Activated T-cell treated with anti-CD3 and anti-CD28 coated beads for 4 hours (primary cell): ENCODE data around the gene RAB8A.
A peak's percentile ranks its signal among the peaks of the same experiment; 100 is the strongest.
"Not testable (repeated sequence)": the region's sequence is repeated elsewhere in the genome, so short reads cannot be mapped to it uniquely, and the experiment has no call there.

Source experiments
- DNase-seq: peaks from one replicate; pipeline ENCODE4 v3.0.0-alpha.2; 2020

RAB8A gene

DNA sequence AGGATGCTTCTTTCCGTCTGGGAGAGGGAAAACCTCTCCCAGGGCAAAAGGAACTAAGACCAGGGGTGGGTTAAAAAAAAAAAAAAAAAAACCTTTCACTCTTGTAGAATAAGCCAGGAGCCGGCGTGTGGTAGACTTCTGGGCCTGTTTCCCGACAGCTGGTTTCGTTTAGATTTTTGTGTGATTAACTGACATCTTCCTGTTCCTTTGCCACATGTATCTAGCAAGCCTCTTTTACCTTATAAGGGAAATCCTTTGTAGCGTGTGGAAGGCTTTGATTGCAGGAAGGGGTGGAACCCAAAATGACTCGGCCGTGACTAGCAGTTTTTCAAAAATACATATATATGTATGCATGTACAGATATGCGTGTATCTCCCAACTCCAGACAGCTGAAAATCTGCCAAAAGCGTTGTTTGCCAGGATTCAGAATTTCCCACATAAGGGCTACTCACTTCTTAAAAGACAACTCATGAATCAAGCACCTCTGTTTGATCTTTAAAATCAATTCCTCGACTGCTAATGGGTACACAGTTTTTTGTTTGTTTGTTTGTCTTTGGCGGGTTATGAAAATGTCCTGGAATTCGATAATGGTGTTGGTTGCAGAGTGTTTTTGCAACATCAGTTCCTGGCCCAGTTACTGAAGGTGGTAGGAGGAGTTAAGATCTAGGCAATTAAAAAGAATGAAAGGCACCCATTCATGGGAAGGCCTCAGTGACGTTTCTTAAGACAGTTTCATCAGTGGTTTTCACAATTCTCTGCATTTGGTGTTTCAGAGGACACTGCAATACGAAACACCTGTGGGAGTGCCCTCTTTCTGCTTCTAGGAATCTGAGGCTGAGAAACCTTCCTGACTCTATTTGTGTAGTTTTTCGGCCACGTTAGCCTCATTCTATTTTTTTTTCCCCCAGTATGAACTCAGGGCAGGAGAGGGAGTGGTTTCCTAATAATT is 32.7 kb upstream of the RAB8A start:
- DNase-seq: peak; percentile 49

DNA sequence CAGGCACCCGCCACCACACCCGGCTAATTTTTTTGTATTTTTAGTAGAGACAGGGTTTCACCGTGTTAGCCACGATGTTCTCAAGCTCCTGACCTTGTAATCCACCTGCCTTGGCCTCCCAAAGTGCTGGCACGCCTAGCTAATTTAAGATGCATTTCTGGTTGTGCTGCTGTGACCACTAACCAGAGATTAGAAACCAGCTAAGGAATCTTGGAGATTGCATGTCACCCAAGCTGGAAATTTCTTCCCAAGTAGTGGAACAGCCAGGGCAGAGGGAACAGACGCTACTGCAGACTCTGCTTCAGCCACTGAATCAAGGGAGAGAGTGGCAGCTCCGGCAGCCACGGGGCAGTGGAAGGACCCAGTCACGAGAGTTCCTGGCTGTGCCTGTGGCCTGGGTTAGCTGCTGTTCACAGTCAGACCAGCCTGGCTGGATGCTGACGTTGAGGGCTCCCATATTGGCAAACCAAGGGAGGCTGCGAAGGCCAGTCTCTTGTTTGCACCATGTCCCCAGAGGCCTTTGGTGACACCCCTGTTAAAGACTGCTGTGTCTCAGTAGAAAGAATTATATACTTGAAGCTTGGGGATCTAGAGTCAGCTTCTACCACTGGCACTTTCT is 27.5 kb upstream of the RAB8A start:
- no peak for DNase-seq

DNA sequence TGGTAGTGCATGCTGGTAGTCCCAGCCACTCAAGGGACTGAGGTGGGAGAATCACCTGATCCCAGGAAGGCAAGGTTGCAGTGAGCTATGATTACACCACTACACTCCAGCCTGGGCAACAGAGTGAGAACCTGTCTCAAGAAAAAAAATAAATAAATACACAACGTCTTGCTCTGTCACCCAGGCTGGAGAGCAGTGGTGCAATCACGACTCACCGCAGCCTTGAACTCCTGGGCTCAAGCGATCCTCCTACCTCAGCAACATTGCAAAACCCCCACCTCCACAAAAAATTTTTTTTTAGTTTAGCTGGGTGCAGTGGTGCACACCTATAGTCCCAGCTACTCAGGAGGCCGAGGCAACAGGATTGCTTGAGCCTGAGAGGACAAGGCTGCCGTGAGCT is 26.6 kb upstream of the RAB8A start:
- DNase-seq: no peak

DNA sequence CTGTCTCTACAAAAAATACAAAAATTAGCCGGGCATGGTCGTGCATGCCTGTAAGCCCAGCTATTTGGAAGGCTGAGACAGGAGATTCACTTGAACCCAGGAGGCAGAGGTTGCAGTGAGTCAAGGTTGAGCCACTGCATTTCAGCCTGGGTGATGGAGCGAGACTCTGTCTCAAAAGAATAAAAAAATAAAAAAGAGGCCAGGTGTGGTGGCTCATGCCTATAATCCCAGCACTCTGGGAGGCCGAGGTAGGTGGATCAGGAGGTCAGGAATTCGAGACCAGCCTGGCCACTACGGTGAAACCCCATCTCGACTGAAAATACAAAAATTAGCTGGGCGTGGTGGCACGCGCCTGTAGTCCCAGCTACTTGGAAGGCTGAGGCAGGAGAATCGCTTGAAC is 24.3 kb upstream of the RAB8A start:
- not testable (repeated sequence) for DNase-seq

DNA sequence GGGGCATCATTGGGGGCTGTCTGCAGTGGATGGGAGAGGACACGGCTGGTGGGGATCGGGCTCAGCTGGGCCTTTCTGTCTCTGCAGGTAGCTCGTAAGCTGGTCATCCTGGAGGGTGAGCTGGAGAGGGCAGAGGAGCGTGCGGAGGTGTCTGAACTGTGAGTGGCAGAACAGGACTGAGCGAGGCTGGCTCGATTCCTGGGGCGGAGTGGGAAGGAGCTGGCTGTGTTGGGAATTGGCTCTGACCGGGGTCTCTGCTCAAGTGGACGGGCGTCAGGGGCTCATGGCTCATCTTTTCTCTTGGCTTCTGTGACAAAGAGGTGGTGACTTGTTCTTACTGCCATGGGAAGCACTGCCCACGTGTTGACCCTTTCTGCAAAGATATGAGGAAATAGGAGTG is 23.7 kb upstream of the RAB8A start:
- DNase-seq: no peak

DNA sequence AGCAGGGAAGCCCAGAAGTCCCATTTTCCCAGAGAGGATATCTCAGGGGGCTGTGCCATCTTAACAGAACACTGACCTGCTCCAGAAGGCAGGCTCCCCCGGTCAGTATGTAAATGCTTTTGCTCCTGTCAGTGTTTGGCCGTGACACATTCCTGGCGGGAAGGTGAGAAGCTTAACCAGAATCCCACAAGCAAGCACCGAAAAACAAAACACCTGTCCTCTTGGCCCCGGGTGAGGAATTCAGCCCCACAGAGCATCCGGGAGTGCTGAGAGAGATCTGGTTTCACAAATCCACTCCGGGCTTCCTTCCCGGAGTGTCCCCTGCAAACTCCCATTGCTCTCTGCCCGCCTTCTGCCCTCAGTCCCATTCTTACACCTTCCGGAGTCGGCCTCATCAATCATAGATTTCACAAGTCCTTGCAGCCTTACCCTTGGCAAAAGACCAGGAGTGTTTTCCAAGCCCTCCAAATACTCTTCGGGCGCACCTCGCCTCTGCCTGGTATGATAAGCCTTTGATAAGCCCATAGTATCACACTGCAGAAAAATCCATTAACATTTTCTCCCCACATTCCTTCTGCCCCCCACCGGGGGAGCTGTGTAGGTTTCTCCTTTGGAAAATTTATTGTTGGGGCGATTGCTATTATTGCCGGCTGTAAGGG is 23.2 kb upstream of the RAB8A start:
- no peak for DNase-seq

DNA sequence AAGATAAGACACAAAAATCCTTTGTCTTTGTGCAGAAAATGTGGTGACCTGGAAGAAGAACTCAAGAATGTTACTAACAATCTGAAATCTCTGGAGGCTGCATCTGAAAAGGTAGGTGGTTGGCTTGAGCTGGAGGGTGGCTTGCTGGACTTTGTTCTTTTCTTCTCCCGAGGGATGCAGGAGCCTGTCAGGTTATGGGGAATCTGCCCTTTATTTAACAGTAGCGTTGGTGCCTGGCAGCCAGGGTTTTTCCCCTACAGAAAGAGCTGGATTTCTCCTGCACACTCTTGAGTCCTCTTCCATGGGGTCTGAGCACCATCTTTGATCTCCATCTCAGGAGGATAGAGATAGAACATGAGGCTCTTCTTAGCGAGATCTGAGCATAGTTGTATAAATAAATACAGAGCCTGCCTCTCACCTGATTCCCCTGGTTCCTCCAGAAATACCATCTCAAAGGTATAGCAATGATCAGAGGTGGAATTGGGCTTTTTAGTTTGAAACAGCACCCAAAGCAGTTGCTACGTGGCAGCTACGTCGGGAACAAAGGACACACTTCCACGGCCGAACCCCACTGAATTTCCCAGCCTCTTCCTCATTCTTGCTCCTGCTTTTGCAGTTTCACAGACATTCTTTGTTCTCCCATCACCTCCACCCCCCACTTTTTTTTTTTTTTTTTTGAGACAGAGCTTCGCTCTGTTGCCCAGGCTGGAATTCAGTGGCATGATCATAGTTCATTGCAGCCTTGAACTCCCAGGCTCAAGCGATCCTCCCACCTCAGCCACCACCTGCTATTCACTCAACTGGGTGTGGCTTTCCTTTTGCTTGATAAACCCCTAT is 22.5 kb upstream of the RAB8A start:
- no peak for DNase-seq

DNA sequence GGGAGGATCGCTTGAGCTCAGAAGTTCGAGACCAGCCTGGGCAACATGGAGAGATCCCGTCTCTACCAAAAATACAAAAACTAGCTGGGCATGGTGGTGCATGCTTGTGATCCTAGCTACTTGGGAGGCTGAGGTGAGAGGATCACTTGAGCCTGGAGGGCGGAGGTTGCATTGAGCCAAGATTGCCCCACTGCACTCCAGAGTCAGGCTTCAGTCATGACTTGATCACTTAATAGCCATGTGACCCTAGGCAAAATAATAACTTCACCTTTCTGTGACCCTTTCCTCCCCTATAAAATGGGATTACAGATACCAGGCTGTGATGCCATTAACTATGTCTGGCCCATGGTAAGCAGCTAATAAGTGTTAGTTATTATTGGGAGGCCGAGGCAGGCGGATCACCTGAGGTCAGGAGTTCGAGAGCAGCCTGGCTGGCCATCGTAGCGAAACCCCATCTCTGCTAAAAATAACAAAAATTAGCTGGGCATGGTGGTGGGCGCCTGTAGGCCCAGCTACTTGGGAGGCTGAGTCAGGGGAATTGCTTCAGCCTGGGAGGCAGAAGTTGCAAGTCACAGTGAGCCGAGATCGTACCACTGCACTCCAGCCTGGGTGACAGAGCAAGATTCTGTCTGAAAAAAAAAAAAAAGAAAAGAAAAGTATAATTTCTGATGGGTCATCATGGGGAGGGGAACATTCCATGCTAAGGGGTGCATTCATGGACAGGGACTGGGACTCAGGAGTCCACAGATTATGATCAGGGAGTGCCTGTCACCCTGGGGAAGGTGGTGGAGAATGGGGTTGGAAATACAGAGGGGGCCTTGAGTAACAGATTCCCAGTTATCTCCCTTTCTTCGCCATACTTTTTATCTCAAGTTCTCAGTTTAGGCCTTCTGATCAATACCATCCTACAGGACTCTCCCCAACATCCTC is 19.9 kb upstream of the RAB8A start:
- no peak for DNase-seq

DNA sequence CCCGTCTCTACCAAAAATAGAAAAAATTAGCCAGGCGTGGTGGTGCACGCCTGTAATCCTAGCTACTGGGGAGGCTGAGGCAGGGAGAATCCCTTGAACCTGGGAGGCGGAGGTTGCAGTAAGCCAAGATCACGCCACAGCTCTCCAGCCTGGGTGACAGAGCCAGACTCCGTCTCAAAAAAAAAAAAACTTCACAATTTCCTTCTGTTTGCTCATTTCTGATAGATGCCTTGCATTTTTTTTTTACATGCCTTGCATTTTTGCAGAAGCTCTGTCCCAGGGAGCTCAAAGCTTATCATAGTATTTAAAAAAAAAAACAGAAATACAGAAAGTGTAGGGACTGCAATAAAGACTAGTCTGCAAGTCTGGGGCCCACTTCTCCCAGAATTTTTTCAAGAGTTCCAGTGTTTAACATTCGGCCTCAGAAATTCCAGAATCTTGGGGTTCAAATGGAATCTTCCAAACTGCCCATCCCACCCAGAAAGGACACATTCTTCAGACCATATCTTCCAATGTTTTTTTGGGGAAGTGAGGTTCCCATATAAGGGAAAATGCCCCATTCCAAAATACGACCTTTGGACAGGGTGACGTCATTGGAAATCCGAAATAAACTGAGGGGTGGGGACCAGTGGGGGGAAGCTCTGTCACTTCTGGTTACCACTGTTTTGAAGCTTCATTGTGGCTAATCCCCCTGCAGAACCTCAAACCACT is 17.2 kb upstream of the RAB8A start:
- no peak for DNase-seq

DNA sequence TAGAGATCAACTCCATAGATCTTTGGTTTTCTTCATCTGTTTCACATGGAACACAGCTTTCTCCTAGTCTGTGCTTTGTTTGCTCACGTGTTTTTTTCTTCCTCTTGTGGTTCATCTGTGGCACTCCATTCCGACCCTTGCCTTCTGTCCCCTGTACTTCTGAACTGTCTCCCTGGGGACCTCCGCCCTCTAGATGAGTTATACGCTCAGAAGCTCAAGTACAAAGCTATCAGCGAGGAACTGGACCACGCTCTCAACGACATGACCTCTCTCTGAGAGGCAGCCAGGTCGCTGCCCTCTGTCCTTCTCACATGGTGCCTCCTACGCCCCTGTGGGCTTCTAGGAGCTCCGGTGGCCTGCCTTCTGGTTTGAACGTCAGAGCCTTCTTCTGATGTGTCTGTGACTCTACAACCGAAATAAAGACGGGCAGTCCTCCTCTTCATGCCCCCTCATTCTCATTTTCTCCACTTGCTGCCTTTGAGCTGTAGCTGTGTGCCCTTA is 16.6 kb upstream of the RAB8A start:
- DNase-seq: no peak

DNA sequence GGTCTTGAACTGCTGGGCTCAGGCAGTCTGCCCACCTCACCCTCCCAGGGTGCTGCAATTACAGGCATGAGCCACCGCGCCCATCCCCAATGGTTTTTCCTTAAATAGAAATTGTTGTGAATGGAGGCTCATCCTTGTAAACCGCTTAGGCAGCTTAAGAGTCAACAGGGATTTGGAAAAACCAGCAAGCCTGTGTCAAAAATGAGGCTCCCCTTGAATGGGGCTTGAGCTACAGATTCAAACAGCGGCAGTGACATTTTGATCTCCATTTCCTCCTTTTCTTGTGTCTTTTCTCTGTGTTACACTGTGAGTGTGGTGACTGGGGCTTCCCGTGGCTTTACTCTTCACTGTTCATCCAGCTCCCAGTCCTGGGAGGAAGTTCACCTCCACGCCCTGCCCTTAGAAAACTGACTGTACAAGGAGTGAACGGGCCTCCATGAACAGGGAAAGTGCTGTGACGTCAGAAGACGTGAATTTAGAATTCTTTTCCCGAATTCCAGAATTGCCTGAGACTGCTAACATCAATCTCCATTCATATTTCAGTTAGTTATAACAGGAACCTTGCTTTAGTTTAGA is 15.3 kb upstream of the RAB8A start:
- DNase-seq: no peak

DNA sequence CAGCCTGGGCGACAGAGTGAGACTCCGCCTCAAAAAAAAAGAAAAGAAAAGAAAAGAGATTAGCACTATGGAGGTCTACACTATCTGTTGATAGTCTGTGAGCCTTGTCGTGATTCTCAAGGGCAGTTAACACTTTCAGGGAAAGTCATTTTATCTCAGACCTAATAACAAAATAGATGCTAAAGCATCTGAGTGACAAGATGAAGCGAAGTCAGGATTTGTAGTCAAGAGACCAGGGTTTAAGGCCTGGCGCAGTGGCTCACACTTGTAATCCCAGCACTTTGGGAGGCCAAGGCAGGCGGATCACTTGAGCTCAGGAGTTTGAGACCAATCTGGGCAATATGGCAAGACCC is 13.3 kb upstream of the RAB8A start:
- DNase-seq: no peak

DNA sequence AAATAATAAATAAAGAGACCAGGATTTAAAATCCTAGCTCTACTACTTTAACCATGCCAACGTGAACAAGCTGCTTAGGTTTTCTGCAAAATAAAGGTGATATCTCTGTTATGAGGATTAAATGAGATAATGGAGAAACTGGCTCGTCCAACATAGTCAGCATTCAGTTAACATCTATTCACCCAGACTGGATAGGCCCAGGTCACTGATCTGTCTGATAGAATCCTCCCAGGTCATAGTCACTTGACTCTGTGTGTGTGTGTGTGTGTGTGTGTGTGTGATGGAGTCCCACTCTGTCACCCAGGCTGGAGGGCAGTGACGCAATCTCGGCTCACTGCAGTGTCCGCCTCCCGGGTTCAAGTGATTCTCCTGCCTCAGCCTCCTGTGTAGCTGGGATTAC is 12.9 kb upstream of the RAB8A start:
- DNase-seq: no peak

DNA sequence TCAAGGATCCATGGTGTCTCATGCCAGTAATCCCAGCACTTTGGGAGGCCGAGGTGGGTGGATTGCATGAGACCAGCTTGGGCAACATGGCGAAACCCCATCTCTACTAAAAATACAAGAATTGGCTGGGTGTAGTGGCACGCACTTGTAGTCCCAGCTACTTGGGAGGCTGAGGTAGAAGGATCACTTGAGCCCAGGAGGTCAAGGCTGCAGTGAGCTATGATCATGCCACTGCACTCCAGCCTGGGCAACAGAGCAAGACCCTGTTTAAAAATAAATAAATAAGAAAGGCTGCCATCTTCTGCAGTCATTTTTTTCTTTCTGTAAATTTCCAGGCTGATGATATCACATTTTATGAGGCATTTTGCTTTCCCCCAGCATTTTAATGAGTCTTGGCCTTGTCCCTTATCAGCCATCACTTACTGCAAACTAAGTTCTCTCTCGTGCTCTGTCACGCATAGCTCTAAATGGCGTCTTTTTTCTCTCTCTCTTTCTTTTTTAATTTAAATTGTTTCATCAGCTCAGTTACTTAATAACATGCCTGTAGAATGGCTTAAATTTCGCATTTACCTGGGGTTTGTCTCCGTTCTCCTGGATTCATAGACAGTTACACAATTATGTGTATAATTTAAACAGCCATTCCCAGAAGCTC is 12.2 kb upstream of the RAB8A start:
- DNase-seq: not testable (repeated sequence)

DNA sequence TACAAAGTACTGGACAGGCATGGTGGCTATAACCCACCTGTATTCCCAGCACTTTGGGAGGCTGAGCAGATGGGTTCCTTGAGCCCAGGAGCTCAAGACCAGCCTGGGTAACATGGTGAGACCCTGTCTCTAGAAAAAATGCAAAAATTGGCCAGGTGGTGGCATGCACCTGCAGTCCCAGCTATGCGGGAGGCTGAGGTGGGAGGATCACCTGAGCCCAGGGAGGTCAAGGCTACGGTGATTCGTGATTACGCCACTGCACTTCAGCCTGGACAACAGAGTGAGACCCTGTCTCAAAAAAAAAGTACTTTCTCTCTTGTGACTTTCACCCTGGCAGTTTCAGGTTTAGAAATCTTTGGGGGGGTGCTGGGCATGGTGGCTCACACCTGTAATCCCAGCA is 11.2 kb upstream of the RAB8A start:
- no peak for DNase-seq

DNA sequence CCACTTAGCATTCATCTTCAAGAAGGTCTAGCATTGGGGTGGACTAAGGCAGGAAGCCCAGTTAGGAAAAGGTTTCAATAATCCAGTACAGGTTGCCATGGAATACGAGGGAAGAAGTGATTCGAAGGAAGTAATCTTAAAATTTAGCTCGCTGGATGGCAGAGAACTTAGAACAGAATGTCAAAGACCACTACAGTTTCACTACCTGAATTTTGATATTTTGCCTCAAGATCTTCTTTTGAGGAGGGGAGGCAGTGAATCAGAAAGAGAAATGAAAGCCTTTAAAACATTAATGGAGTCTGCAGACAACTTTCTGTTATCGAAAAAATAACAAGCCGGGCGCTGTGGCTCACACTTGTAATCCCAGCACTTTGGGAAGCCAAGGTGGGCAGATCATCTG is 7.0 kb upstream of the RAB8A start:
- no peak for DNase-seq

DNA sequence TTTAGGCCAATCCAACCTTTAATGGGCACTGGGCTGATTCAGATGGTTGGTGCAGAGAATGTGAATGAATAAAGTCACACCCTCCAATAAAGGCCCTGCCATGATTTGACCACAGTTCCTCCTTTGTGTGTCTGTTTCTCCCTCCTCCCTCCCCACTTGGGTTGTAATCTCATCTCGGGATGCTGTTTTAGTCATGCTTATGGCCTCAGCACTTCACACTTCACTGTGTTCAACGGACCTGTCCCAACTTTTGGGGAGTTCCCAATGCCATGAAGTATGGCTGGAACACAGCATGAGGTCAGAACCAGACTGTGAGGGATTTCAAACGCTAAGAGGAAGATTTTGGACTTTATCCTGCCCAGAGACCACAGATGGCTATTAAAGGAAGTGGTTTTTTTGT is 5.6 kb upstream of the RAB8A start:
- no peak for DNase-seq

DNA sequence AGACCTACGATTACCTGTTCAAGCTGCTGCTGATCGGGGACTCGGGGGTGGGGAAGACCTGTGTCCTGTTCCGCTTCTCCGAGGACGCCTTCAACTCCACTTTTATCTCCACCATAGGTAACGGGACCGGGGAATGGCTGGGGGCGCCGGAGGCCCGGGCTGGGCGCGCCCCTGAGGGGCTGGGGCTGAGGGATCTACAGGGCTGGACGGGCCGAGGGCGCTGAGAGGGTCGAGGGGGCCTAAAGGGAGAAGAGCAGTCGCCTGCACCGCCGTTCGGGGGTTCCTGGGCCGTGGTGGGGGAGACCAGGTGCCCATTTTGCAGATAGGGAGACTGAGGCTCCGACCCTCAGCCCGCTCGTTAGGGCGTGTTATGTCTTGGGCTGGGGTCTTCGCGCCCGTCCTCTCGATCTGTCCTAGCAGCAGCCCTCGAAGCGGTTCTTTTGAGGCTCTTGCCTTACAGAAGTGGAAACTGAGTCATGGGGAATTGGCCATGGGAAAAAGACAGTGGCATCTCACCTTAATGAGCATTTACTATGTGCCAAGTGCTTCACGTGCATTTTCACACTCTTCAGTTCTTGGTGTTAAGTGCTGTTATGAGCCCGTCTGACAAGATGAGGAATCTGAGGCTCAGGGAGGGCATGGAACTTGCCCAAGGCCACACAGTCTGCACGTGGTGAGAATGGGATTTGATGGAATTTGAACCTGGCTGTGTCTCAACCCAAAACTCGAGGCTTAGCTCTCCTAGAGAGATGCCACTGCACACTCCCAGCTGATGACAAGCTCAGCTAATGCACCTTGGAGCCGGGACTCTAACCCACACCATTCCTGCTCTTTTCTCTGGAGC is 442 bp downstream of the RAB8A start:
- DNase-seq: no peak

DNA sequence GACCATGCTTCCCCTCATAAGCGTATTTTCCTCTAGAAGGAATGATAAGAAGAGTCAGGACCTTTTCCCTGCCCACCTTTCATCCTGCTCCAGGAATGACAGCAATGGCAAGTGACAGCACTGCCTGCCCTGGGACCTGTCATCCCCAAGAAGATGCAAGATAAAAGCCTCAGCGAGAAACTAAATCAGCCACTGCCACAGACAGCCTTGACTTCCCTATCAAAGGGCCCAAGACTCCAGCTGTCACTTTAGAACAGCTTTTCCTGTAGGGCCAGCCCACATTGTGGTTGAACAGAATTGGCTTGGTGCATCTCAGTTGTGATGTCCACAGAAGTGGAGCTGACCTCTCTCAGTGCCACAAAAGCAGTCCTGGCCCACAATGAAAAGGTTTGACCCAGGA is 1.1 kb downstream of the RAB8A start:
- DNase-seq: no peak
